Measurements from ENCODE around the gene GREM2.

Gene GREM2

GRCh38 chr1:240609527-240610060 lies 2.4 kb downstream of the GREM2 start:
- no peak for DNase-seq

GRCh38 chr1:240608707-240609106 lies 3.2 kb downstream of the GREM2 start:
- peak; percentile 29 to 60 for DNase-seq

GRCh38 chr1:240607006-240607405 lies 4.9 kb downstream of the GREM2 start:
- DNase-seq = no peak

- no peak for DNase-seq
These were observed 9.8 kb downstream of the GREM2 start for GRCh38 chr1:240602189-240602588.

- no peak for DNase-seq
These were observed 12.1 kb downstream of the GREM2 start for GRCh38 chr1:240599830-240600229.

GRCh38 chr1:240599299-240599698 lies 12.7 kb downstream of the GREM2 start:
- no peak for DNase-seq

GRCh38 chr1:240598216-240599001 lies 13.5 kb downstream of the GREM2 start:
- no peak for DNase-seq

- DNase-seq = no peak
These were observed 14.7 kb downstream of the GREM2 start for GRCh38 chr1:240597153-240597745.

GRCh38 chr1:240595476-240595875 lies 16.5 kb downstream of the GREM2 start:
- no peak for DNase-seq

- DNase-seq = no peak
These were observed 20.4 kb downstream of the GREM2 start for GRCh38 chr1:240591564-240591963.

- DNase-seq = no peak
These were observed 20.9 kb downstream of the GREM2 start for GRCh38 chr1:240591078-240591477.

- no peak for DNase-seq
These were observed 22.3 kb downstream of the GREM2 start for GRCh38 chr1:240589585-240590110.

GRCh38 chr1:240586006-240586405 lies 25.9 kb downstream of the GREM2 start:
- no peak for DNase-seq

GRCh38 chr1:240582953-240583352 lies 29.0 kb downstream of the GREM2 start:
- DNase-seq = no peak

- DNase-seq = no peak
These were observed 32.4 kb downstream of the GREM2 start for GRCh38 chr1:240579511-240579910.

GRCh38 chr1:240577095-240577494 lies 34.9 kb downstream of the GREM2 start:
- no peak for DNase-seq

- no peak for DNase-seq
These were observed 35.8 kb downstream of the GREM2 start for GRCh38 chr1:240575981-240576662.

- DNase-seq = no peak
These were observed 39.6 kb downstream of the GREM2 start for GRCh38 chr1:240572328-240572727.

- DNase-seq = no peak
These were observed 40.2 kb downstream of the GREM2 start for GRCh38 chr1:240571782-240572181.

GRCh38 chr1:240567066-240567465 lies 44.9 kb downstream of the GREM2 start:
- DNase-seq = no peak

- DNase-seq = no peak
These were observed 49.2 kb downstream of the GREM2 start for GRCh38 chr1:240562779-240563178.

GRCh38 chr1:240562111-240562590 lies 49.8 kb downstream of the GREM2 start:
- DNase-seq = no peak

- no peak for DNase-seq
These were observed 52.2 kb downstream of the GREM2 start for GRCh38 chr1:240559781-240560180.

Data from NCI-H2081 (cell line).